B cell (primary cell): ENCODE results near the gene TGFBR3. TPM values are rescaled to one million over a fixed set of nuclear protein-coding genes. Genes with fewer than 3 reads are reported as not detected.

Experiments used
- ATAC-seq: fragments of 200-7000 bp; cut with Tn5 transposase; one replicate; pipeline ENCODE4 v1.10.0; 2021; ENCODE audit warnings: low read depth, mild to moderate bottlenecking, moderate number of reproducible peaks, moderate library complexity
- CTCF ChIA-PET: fragments of 350-600 bp; sonication (Branson Sonifier 250); formaldehyde crosslinking; loops from one replicate; lab custom pipeline; 2021; ENCODE audit warnings: antibody characterized with exemption, inconsistent platforms; lab: Charles Lee
- POLR2A ChIA-PET: fragments of 350-600 bp; sonication (Branson Sonifier 250); formaldehyde crosslinking; loops from one replicate; lab custom pipeline; 2021; ENCODE audit warnings: antibody characterized with exemption; lab: Charles Lee
- DNase-seq: peaks from one replicate; pipeline ENCODE4 v3.0.0; 2013
- H2AFZ ChIP-seq: 2 replicates; pipeline ENCODE4 v1.6.1; 2012; ENCODE audit warnings: mild to moderate bottlenecking, low read depth, low read length; ENCODE audit not compliant: insufficient read depth, poor library complexity, severe bottlenecking
- H3K27ac ChIP-seq, 2 donors: 1 replicate in 1 of 2; 2 replicates in 1 of 2; pipeline ENCODE4 v1.5.1; 2012 to 2013; ENCODE audit warnings: low read length in 2 of 2, mild to moderate bottlenecking in 2 of 2, moderate library complexity in 1 of 2
- H3K27me3 ChIP-seq, 4 experiments: fragments of 200-600 bp in 1 of 4; sonication (generic) in 1 of 4; replicated peaks in 1 of 4; 1 replicate in 2 of 4; 2 replicates in 2 of 4; pipeline versions ENCODE4 v1.6.1 to v1.7.0; 2013 to 2016; ENCODE audit warnings: low read length in 3 of 4, mild to moderate bottlenecking in 2 of 4, mixed read lengths in 1 of 4, moderate library complexity in 1 of 4; ENCODE audit not compliant: insufficient read depth in 4 of 4, control insufficient read depth in 3 of 4; ENCODE audit errors: control extremely low read depth in 1 of 4
- H3K36me3 ChIP-seq, 2 experiments: replicated peaks in 1 of 2; 1 replicate in 1 of 2; 2 replicates in 1 of 2; pipeline versions ENCODE4 v1.6.1 to v1.7.1; 2013; ENCODE audit warnings: low read length in 1 of 2; ENCODE audit not compliant: insufficient read depth in 2 of 2, control insufficient read depth in 1 of 2; ENCODE audit errors: control extremely low read depth in 1 of 2, extremely low read depth in 1 of 2
- H3K4me1 ChIP-seq, 2 donors: fragments of 200-600 bp in 1 of 2; sonication (generic) in 1 of 2; 1 replicate in 1 of 2; 2 replicates in 1 of 2; pipeline versions ENCODE4 v1.5.1 to v1.6.1; 2013 to 2017; ENCODE audit warnings: low read length in 2 of 2; ENCODE audit not compliant: control insufficient read depth in 2 of 2, insufficient read depth in 2 of 2
- H3K4me2 ChIP-seq: replicated peaks from 2 replicates; pipeline ENCODE3; 2012; ENCODE audit warnings: mild to moderate bottlenecking, low read depth, low read length; ENCODE audit not compliant: poor library complexity, severe bottlenecking
- H3K4me3 ChIP-seq, 5 experiments: fragments of 200-600 bp in 1 of 5; sonication (generic) in 1 of 5; 1 replicate in 3 of 5; 2 replicates in 2 of 5; pipeline versions ENCODE4 v1.5.1 to v1.7.0; 2011 to 2016; ENCODE audit warnings: low read length in 4 of 5, mild to moderate bottlenecking in 4 of 5, low read depth in 2 of 5, control low read depth in 1 of 5, moderate library complexity in 1 of 5; ENCODE audit not compliant: insufficient read depth in 1 of 5; ENCODE audit errors: control extremely low read depth in 1 of 5, extremely low read depth in 1 of 5
- H3K79me2 ChIP-seq: fragments of 200-600 bp; sonication (generic); one replicate; pipeline ENCODE4 v1.6.0; 2016; ENCODE audit warnings: low read length; ENCODE audit not compliant: control insufficient read depth, insufficient read depth
- H3K9ac ChIP-seq: fragments of 200-600 bp; sonication (generic); 2 replicates; pipeline ENCODE4 v1.6.1; 2017; ENCODE audit warnings: mild to moderate bottlenecking, low read length, moderate library complexity
- H3K9me3 ChIP-seq, 3 donors: one replicate each; pipeline versions ENCODE4 v1.6.1 to v1.7.1; 2013; ENCODE audit warnings: low read length in 2 of 3; ENCODE audit not compliant: control insufficient read depth in 2 of 3, insufficient read depth in 1 of 3; ENCODE audit errors: control extremely low read depth in 1 of 3
- H4K20me1 ChIP-seq: 2 replicates; pipeline ENCODE4 v1.6.0; 2012; ENCODE audit warnings: mild to moderate bottlenecking, low read length; ENCODE audit not compliant: insufficient read depth, control insufficient read depth, poor library complexity, severe bottlenecking
- H3K27ac Mint-ChIP-seq: one replicate; pipeline ENCODE4 v1.8.0; 2021; ENCODE audit warnings: mixed read lengths
- H3K27me3 Mint-ChIP-seq: one replicate; pipeline ENCODE4 v1.8.0; 2021; ENCODE audit warnings: mixed read lengths
- H3K4me1 Mint-ChIP-seq: one replicate; pipeline ENCODE4 v1.8.0; 2021; ENCODE audit warnings: mixed read lengths
- H3K4me3 Mint-ChIP-seq: one replicate; pipeline ENCODE4 v1.8.0; 2021; ENCODE audit warnings: mixed read lengths
- H3K9me3 Mint-ChIP-seq: one replicate; pipeline ENCODE4 v1.8.0; 2022; ENCODE audit warnings: mixed read lengths; ENCODE audit not compliant: insufficient read depth
- EZH2 ChIP-seq: IDR thresholded peaks from 2 replicates; pipeline ENCODE4 v1.6.1; 2012; ENCODE audit warnings: borderline replicate concordance, low read depth, mild to moderate bottlenecking, moderate library complexity, low read length; ENCODE audit not compliant: insufficient read depth, poor library complexity, severe bottlenecking
- WGBS: methylation state at CpG from one replicate; pipeline ENCODE4 v1.1.5; 2013; ENCODE audit warnings: missing lambda C conversion rate; ENCODE audit not compliant: insufficient coverage; 5-methylcytosine and 5-hydroxymethylcytosine counted together
- intact Hi-C: fragments of 100-400 bp; cut with micrococcal nuclease; formaldehyde crosslinking; loops from one replicate; pipeline ENCODE4 v1.10.0; 2022
- polyA plus RNA-seq: library from polyadenylated mRNA; depleted of rRNA; stranded (reverse); fragments of >200 nt; gene quantifications from 2 replicates; pipeline ENCODE4 v1.2.3, GENCODE V29; 2012
- total RNA-seq, 2 donors: library from RNA; stranded (reverse); fragments of 120-200 nt in 1 of 2; gene quantifications; 1 replicate in 1 of 2; 2 replicates in 1 of 2; pipeline versions ENCODE4 v1.2.3 to v1.2.4, GENCODE V29; 2013 to 2022
- TF ChIP-seq, protein P1 (sequence below): fragments of 200-600 bp; IDR thresholded peaks from one replicate; pipeline ENCODE4 v1.8.0; 2022; ENCODE audit warnings: antibody characterized with exemption, mild to moderate bottlenecking

Gene TGFBR3
- total and polyA plus RNA-seq, 2 donors (not counting 1 experiment from before 2014, with no cell fraction given) = 0.10 to 0.12 TPM

DNA sequence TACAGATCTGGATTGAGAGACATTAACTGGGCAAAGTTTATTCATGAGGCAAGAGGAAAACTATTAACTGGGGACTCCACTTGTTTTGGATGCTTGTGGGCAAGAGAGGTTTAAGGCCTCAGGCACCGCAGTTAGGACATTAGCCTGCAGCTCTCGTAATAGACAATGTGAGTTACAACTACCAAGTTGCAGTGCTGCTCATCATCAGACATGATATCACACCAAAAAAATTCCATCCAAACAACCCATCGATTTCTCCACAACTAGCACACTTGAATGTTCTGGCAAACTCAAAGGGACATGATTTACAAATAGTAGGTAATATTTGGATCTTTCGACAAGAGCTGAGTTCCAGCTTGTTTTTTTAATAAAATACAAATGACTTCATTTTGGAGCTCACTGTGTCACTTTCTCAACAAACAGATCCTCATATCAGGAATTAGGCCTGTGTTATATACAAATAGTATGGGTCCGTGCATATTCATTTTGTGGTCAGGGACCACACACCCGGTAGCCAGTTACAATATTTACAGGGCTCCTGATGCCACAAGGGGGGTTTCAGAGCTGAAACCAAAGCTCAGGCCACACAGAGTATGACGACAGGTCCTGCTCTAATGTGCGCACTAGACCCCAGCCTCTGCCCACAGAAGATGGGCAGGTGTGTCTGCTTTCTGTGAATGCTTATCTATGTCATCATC lies 128.0 kb downstream of the TGFBR3 start:
- no peaks in the 10 kb centered on the region for H3K79me2 ChIP-seq
- intact Hi-C loops = no loop called here
- POLR2A ChIA-PET = no interaction called here
- no peak for TF ChIP-seq EZH2
- TF ChIP-seq, protein P1, sequence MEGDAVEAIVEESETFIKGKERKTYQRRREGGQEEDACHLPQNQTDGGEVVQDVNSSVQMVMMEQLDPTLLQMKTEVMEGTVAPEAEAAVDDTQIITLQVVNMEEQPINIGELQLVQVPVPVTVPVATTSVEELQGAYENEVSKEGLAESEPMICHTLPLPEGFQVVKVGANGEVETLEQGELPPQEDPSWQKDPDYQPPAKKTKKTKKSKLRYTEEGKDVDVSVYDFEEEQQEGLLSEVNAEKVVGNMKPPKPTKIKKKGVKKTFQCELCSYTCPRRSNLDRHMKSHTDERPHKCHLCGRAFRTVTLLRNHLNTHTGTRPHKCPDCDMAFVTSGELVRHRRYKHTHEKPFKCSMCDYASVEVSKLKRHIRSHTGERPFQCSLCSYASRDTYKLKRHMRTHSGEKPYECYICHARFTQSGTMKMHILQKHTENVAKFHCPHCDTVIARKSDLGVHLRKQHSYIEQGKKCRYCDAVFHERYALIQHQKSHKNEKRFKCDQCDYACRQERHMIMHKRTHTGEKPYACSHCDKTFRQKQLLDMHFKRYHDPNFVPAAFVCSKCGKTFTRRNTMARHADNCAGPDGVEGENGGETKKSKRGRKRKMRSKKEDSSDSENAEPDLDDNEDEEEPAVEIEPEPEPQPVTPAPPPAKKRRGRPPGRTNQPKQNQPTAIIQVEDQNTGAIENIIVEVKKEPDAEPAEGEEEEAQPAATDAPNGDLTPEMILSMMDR = no peak
- no peaks in the 10 kb centered on the region for H4K20me1 ChIP-seq
- no peaks in the 10 kb centered on the region for H3K36me3 ChIP-seq
- H2AFZ ChIP-seq = no peak overlapping the region
- H3K27ac ChIP-seq = no peak overlapping the region
- no peak overlapping the region for H3K27ac Mint-ChIP-seq
- CTCF ChIA-PET = no interaction called here
- WGBS = 91% methylated on average over 5 of the region's 8 CpGs
- no peak overlapping the region for H3K4me3 Mint-ChIP-seq
- no peaks in the 10 kb centered on the region for H3K9me3 Mint-ChIP-seq
- H3K27me3 ChIP-seq = no peaks in the 10 kb centered on the region
- H3K9me3 ChIP-seq = no peaks in the 10 kb centered on the region
- no peaks in the 10 kb centered on the region for H3K27me3 Mint-ChIP-seq
- no peak overlapping the region for H3K9ac ChIP-seq
- ATAC-seq = no peak
- no peak overlapping the region for H3K4me2 ChIP-seq
- H3K4me1 Mint-ChIP-seq = peaks cover 7% of the 10 kb centered on the region
- H3K4me1 ChIP-seq = no peaks in the 10 kb centered on the region
- H3K4me3 ChIP-seq = no peak overlapping the region
- DNase-seq = no peak

DNA sequence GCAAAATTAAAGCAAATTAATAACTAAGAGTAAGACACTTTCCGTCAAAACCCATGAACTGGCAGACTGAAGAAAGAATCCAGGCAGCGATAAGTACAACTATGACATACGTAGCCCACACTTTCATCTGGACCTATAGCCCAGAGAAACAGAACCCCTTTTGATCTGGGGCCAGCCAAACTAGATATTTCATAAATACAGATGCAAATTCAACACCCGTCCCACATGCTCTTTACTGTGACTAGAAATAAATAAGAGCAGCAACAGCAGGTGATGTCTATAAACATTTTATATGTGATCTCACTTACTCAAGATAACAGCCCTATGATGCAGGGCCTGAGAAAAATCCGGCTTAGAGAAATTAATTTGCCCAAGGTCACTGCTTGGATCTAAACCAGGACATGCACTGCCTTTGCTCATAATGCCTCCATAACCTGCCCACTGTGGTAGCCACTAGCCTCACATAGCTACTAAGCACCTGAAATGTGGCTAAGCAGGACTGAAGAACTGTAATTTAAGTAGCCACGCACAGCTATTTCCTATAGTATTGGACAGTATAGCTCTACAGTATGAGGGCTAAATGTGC lies 130.2 kb downstream of the TGFBR3 start:
- H3K4me3 ChIP-seq = no peak overlapping the region
- no peaks in the 10 kb centered on the region for H4K20me1 ChIP-seq
- Mint-ChIP-seq H3K27ac (no peak overlapping the region), H3K9me3 (no peaks in the 10 kb centered on the region), H3K4me3 (no peak overlapping the region), H3K4me1 (peaks cover 7% of the 10 kb centered on the region), H3K27me3 (no peaks in the 10 kb centered on the region)
- H3K9ac ChIP-seq = no peak overlapping the region
- ATAC-seq (no peak), DNase-seq (no peak)
- H3K4me2 ChIP-seq = no peak overlapping the region
- no peak overlapping the region for H2AFZ ChIP-seq
- ChIA-PET POLR2A (no interaction called here), CTCF (no interaction called here)
- no peaks in the 10 kb centered on the region for H3K36me3 ChIP-seq
- TF ChIP-seq, protein P1 = no peak
- TF ChIP-seq EZH2 = no peak
- intact Hi-C loops = no loop called here
- H3K27ac ChIP-seq = no peak overlapping the region
- 98% methylated on average over 3 of the region's 6 CpGs for WGBS
- no peaks in the 10 kb centered on the region for H3K79me2 ChIP-seq
- no peaks in the 10 kb centered on the region for H3K9me3 ChIP-seq
- no peaks in the 10 kb centered on the region for H3K27me3 ChIP-seq
- no peaks in the 10 kb centered on the region for H3K4me1 ChIP-seq
